CD14-positive monocyte (primary cell): ENCODE results near the gene STX17. TPM values are rescaled to one million over a fixed set of nuclear protein-coding genes. Genes with fewer than 3 reads are reported as not detected.

Experiments
- DNase-seq, 3 donors: peaks; one replicate each; pipeline ENCODE4 v3.0.0-alpha.2; 2011 to 2022
- H2AFZ ChIP-seq: 2 replicates; pipeline ENCODE4 v1.6.0; 2012; ENCODE audit warnings: mild to moderate bottlenecking, low read depth, low read length, inconsistent platforms; ENCODE audit not compliant: insufficient read depth, poor library complexity, severe bottlenecking
- H3K27ac ChIP-seq, 2 donors: 1 replicate in 1 of 2; 2 replicates in 1 of 2; pipeline ENCODE4 v1.5.1; 2012 to 2013; ENCODE audit warnings: low read length in 2 of 2, control low read depth in 1 of 2, inconsistent platforms in 1 of 2, low read depth in 1 of 2, mild to moderate bottlenecking in 1 of 2
- H3K27me3 ChIP-seq, 2 donors: one replicate each; pipeline versions ENCODE4 v1.6.0 to v1.6.1; 2011 to 2013; ENCODE audit warnings: low read length in 2 of 2; ENCODE audit not compliant: control insufficient read depth in 2 of 2, insufficient read depth in 2 of 2
- H3K36me3 ChIP-seq, 2 donors: replicated peaks in 1 of 2; 1 replicate in 1 of 2; 2 replicates in 1 of 2; pipeline versions ENCODE4 v1.5.1 to v1.6.1; 2012 to 2013; ENCODE audit warnings: low read length in 2 of 2, control low read depth in 1 of 2, inconsistent platforms in 1 of 2, mild to moderate bottlenecking in 1 of 2; ENCODE audit not compliant: insufficient read depth in 2 of 2, control insufficient read depth in 1 of 2
- H3K4me1 ChIP-seq, 2 donors: 1 replicate in 1 of 2; 2 replicates in 1 of 2; pipeline versions ENCODE4 v1.5.1 to v1.6.1; 2012 to 2013; ENCODE audit warnings: low read length in 2 of 2, control low read depth in 1 of 2, inconsistent platforms in 1 of 2, mild to moderate bottlenecking in 1 of 2, moderate library complexity in 1 of 2; ENCODE audit not compliant: insufficient read depth in 2 of 2, control insufficient read depth in 1 of 2
- H3K4me2 ChIP-seq: replicated peaks from 2 replicates; pipeline ENCODE3; 2012; ENCODE audit warnings: low read length, moderate library complexity, mild to moderate bottlenecking; ENCODE audit not compliant: poor library complexity, severe bottlenecking; ENCODE audit errors: extremely low read depth
- H3K4me3 ChIP-seq, 3 experiments: fragments of 200-600 bp in 1 of 3; sonication (generic) in 1 of 3; replicated peaks in 1 of 3; 1 replicate in 2 of 3; 2 replicates in 1 of 3; pipeline ENCODE4 v1.5.1; 2011 to 2013; ENCODE audit warnings: low read length in 3 of 3, mild to moderate bottlenecking in 3 of 3, control low read depth in 2 of 3, low read depth in 2 of 3, inconsistent platforms in 1 of 3, moderate library complexity in 1 of 3
- H3K79me2 ChIP-seq: 2 replicates; pipeline ENCODE4 v1.6.0; 2012; ENCODE audit warnings: mild to moderate bottlenecking, control low read depth, inconsistent platforms, low read length, moderate library complexity; ENCODE audit not compliant: insufficient read depth
- H3K9ac ChIP-seq: 2 replicates; pipeline ENCODE4 v1.6.0; 2017; ENCODE audit warnings: low read length, mild to moderate bottlenecking; ENCODE audit not compliant: insufficient read depth, poor library complexity, severe bottlenecking
- H3K9me3 ChIP-seq, 2 donors: replicated peaks in 1 of 2; 1 replicate in 1 of 2; 2 replicates in 1 of 2; pipeline versions ENCODE4 v1.5.1 to v1.6.1; 2012 to 2013; ENCODE audit warnings: low read length in 2 of 2, control low read depth in 1 of 2; ENCODE audit not compliant: control insufficient read depth in 1 of 2, insufficient read depth in 1 of 2
- H4K20me1 ChIP-seq: 2 replicates; pipeline ENCODE4 v1.6.0; 2012; ENCODE audit warnings: mild to moderate bottlenecking, low read length, control low read depth, moderate library complexity; ENCODE audit not compliant: insufficient read depth
- H3K27ac Mint-ChIP-seq, 7 donors: one replicate each; pipeline ENCODE4 v1.8.0; 2020; ENCODE audit warnings: mild to moderate bottlenecking in 7 of 7, mixed read lengths in 7 of 7, moderate library complexity in 6 of 7, inconsistent platforms in 2 of 7
- H3K27me3 Mint-ChIP-seq, 3 donors: one replicate each; pipeline ENCODE4 v1.8.0; 2021 to 2022; ENCODE audit warnings: low read depth in 3 of 3, mild to moderate bottlenecking in 3 of 3, mixed read lengths in 3 of 3, moderate library complexity in 3 of 3, inconsistent platforms in 1 of 3
- H3K36me3 Mint-ChIP-seq, 2 donors: one replicate each; pipeline ENCODE4 v1.8.0; 2020; ENCODE audit warnings: mixed read lengths in 2 of 2, inconsistent platforms in 1 of 2, mild to moderate bottlenecking in 1 of 2
- H3K4me1 Mint-ChIP-seq: one replicate; pipeline ENCODE4 v1.8.0; 2020; ENCODE audit warnings: mild to moderate bottlenecking, mixed read lengths
- H3K4me3 Mint-ChIP-seq, 2 donors: one replicate each; pipeline ENCODE4 v1.8.0; 2020; ENCODE audit warnings: mild to moderate bottlenecking in 2 of 2, mixed read lengths in 2 of 2, moderate library complexity in 1 of 2
- H3K9me3 Mint-ChIP-seq, 7 donors: one replicate each; pipeline ENCODE4 v1.8.0; 2020 to 2022; ENCODE audit warnings: mixed read lengths in 7 of 7, mild to moderate bottlenecking in 6 of 7, moderate library complexity in 6 of 7, inconsistent platforms in 2 of 7
- CTCF ChIP-seq: fragments of 200-600 bp; IDR thresholded peaks from one replicate; pipeline ENCODE4 v1.8.0; 2022; ENCODE audit warnings: antibody characterized with exemption, mild to moderate bottlenecking
- WGBS: methylation state at CpG from one replicate; pipeline ENCODE4 v1.1.5; 2013; ENCODE audit warnings: missing lambda C conversion rate; ENCODE audit not compliant: insufficient coverage; 5-methylcytosine and 5-hydroxymethylcytosine counted together
- intact Hi-C, 2 donors: fragments of 100-400 bp; cut with micrococcal nuclease; formaldehyde crosslinking; loops; one replicate each; pipeline versions ENCODE4 v1.15.0 to v1.15.1; 2023
- polyA plus RNA-seq, 3 donors: library from polyadenylated mRNA; depleted of rRNA in 1 of 3; unstranded in 2 of 3; stranded (reverse) in 1 of 3; fragments of 300-500 nt in 2 of 3; fragments of >200 nt in 1 of 3; fragmentation: Illumina TruSeq in 2 of 3; gene quantifications; 1 replicate in 2 of 3; 2 replicates in 1 of 3; pipeline ENCODE4 v1.2.3, GENCODE V29; 2012 to 2021

Gene STX17
- polyA plus RNA-seq, 3 donors = 10.3 to 16.8 (median 10.6) TPM

- DNase-seq = no peak
- no peak overlapping the region for H3K27ac ChIP-seq
- no peak for TF ChIP-seq CTCF
- H3K36me3 ChIP-seq = no peaks in the 10 kb centered on the region
- peaks cover 2% of the 10 kb centered on the region for H3K4me1 Mint-ChIP-seq
- H3K4me3 Mint-ChIP-seq = no peak overlapping the region
- H3K4me3 ChIP-seq = no peak overlapping the region
- intact Hi-C loops = no loop called here
- H3K27me3 ChIP-seq = no peaks in the 10 kb centered on the region
- H3K4me1 ChIP-seq = no peaks in the 10 kb centered on the region
- H2AFZ ChIP-seq = no peak overlapping the region
- no peaks in the 10 kb centered on the region for H4K20me1 ChIP-seq
- no peaks in the 10 kb centered on the region for H3K36me3 Mint-ChIP-seq
- H3K9me3 Mint-ChIP-seq = peaks cover 0 to 3% (median 0%) of the 10 kb centered on the region in 7 donors
- H3K27ac Mint-ChIP-seq = no peak overlapping the region
- H3K9ac ChIP-seq = no peak overlapping the region
- H3K79me2 ChIP-seq = no peaks in the 10 kb centered on the region
- H3K9me3 ChIP-seq = no peaks in the 10 kb centered on the region
- H3K27me3 Mint-ChIP-seq = peaks cover 0 to 3% (median 2%) of the 10 kb centered on the region in 3 donors
- no peak overlapping the region for H3K4me2 ChIP-seq
Observed at GRCh38 chr9:99867968-99868367, 38.5 kb upstream of the STX17 start.

- no peak for TF ChIP-seq CTCF
- Histone ChIP-seq H3K36me3 (no peaks in the 10 kb centered on the region), H2AFZ (no peak overlapping the region), H3K9me3 (no peaks in the 10 kb centered on the region), H3K27me3 (no peaks in the 10 kb centered on the region), H4K20me1 (no peaks in the 10 kb centered on the region), H3K4me3 (no peak overlapping the region), H3K4me1 (no peaks in the 10 kb centered on the region), H3K9ac (no peak overlapping the region), H3K4me2 (no peak overlapping the region), H3K79me2 (no peaks in the 10 kb centered on the region), H3K27ac (no peak overlapping the region)
- Mint-ChIP-seq H3K4me3 (no peak overlapping the region), H3K27me3 (peaks cover 0 to 2% (median 1%) of the 10 kb centered on the region in 3 donors), H3K36me3 (no peaks in the 10 kb centered on the region), H3K9me3 (peaks cover 0 to 3% (median 0%) of the 10 kb centered on the region in 7 donors), H3K27ac (no peak overlapping the region), H3K4me1 (peaks cover 2% of the 10 kb centered on the region)
- 79% methylated on average over 2 of the region's 2 CpGs for WGBS
- peak in 1 of 3 donors; percentile 22 for DNase-seq
- intact Hi-C loops = no loop called here
Observed at GRCh38 chr9:99868845-99869244, 37.6 kb upstream of the STX17 start.
